ENCODE data around the gene CLMP. TPM values are rescaled to one million over a fixed set of nuclear protein-coding genes. Genes with fewer than 3 reads are reported as not detected.
A peak's percentile ranks its signal among the peaks of the same experiment; 100 is the strongest.

CLMP gene
- total RNA-seq, 1 donor from 2014 or later: 3.4 TPM

GRCh38 chr11:123180166-123180565 lies 14.9 kb downstream of the CLMP start:
- Histone ChIP-seq H3K9me3 (replicated peaks) (no peaks in the 10 kb centered on the region), H3K36me3 (no peaks in the 10 kb centered on the region), H3K27ac (replicated peaks) (no peak overlapping the region), H3K4me3 (no peak overlapping the region), H3K27me3 (ENCODE audit: low read depth) (peaks cover 59% of the 10 kb centered on the region), H3K4me1 (peaks cover 11% of the 10 kb centered on the region)
- DNase-seq: no peak
- intact Hi-C loops (cut with micrococcal nuclease): no loop called here
- TF ChIP-seq CTCF (IDR thresholded peaks at IDR 0.05; ENCODE audit: borderline replicate concordance): no peak

- H3K27me3 ChIP-seq (ENCODE audit: low read depth): peaks cover 53% of the 10 kb centered on the region
- H3K4me1 ChIP-seq: peaks cover 16% of the 10 kb centered on the region
- no peak overlapping the region for H3K27ac ChIP-seq (replicated peaks)
- no peaks in the 10 kb centered on the region for H3K36me3 ChIP-seq
- TF ChIP-seq CTCF (IDR thresholded peaks at IDR 0.05; ENCODE audit: borderline replicate concordance): no peak
- no peak for DNase-seq
- no peak overlapping the region for H3K4me3 ChIP-seq
- intact Hi-C loops (cut with micrococcal nuclease): no loop called here
- no peaks in the 10 kb centered on the region for H3K9me3 ChIP-seq (replicated peaks)
These were observed 15.5 kb downstream of the CLMP start for GRCh38 chr11:123179586-123179985.

- Histone ChIP-seq H3K9me3 (replicated peaks) (no peaks in the 10 kb centered on the region), H3K4me3 (no peak overlapping the region), H3K27me3 (ENCODE audit: low read depth) (peaks cover 39% of the 10 kb centered on the region), H3K4me1 (peaks cover 26% of the 10 kb centered on the region), H3K36me3 (no peaks in the 10 kb centered on the region), H3K27ac (replicated peaks) (no peak overlapping the region)
- TF ChIP-seq CTCF (IDR thresholded peaks at IDR 0.05; ENCODE audit: borderline replicate concordance): no peak
- DNase-seq: no peak
- intact Hi-C loops (cut with micrococcal nuclease): no loop called here
These were observed 16.9 kb downstream of the CLMP start for GRCh38 chr11:123178186-123178585.

- DNase-seq: no peak
- Histone ChIP-seq H3K36me3 (no peaks in the 10 kb centered on the region), H3K27ac (replicated peaks) (no peak overlapping the region), H3K4me1 (peaks cover 26% of the 10 kb centered on the region), H3K9me3 (replicated peaks) (no peaks in the 10 kb centered on the region), H3K4me3 (no peak overlapping the region), H3K27me3 (ENCODE audit: low read depth) (peaks cover 25% of the 10 kb centered on the region)
- no peak for TF ChIP-seq CTCF (IDR thresholded peaks at IDR 0.05; ENCODE audit: borderline replicate concordance)
- intact Hi-C loops (cut with micrococcal nuclease): no loop called here
These were observed 18.3 kb downstream of the CLMP start for GRCh38 chr11:123176785-123177184.

- no peak for TF ChIP-seq CTCF (IDR thresholded peaks at IDR 0.05; ENCODE audit: borderline replicate concordance)
- Histone ChIP-seq H3K4me1 (peaks cover 26% of the 10 kb centered on the region), H3K9me3 (replicated peaks) (no peaks in the 10 kb centered on the region), H3K27me3 (ENCODE audit: low read depth) (peaks cover 19% of the 10 kb centered on the region), H3K4me3 (no peak overlapping the region), H3K27ac (replicated peaks) (peak overlapping the region; percentile 57), H3K36me3 (no peaks in the 10 kb centered on the region)
- intact Hi-C loops (cut with micrococcal nuclease): no loop called here
- DNase-seq: no peak
These were observed 20.6 kb downstream of the CLMP start for GRCh38 chr11:123174196-123175183.
